HepG2 (cell line): ENCODE measurements around the gene TRIM3.

ENCODE experiments used
- CEBPB ChIP-seq: IDR thresholded peaks from 2 replicates; pipeline ENCODE4 v1.6.1; 2011; ENCODE audit warnings: low read depth, low read length, improper control_type of control experiment, borderline replicate concordance
- GTF2F1 ChIP-seq: fragments of 150-350 bp; IDR thresholded peaks from 2 replicates; pipeline ENCODE4 v1.6.1; 2014; ENCODE audit warnings: low read length
- HNRNPUL1 ChIP-seq: fragments of 200-400 bp; formaldehyde crosslinking; IDR thresholded peaks from 2 replicates; pipeline ENCODE4 v1.6.1; 2017; ENCODE audit warnings: low read depth, mild to moderate bottlenecking, low read length, moderate library complexity
- PHF8 ChIP-seq: sonication (generic); formaldehyde crosslinking; IDR thresholded peaks from 2 replicates; pipeline ENCODE4 v1.5.0; 2020; ENCODE audit warnings: missing genetic modification reagents
- THAP11 ChIP-seq: IDR thresholded peaks from 2 replicates; pipeline ENCODE4 v1.6.1; 2016; ENCODE audit warnings: missing biosample characterization, missing genetic modification reagents

- TF ChIP-seq THAP11 (CRISPR knock-in tag) (no peak), PHF8 (no peak), CEBPB (no peak), GTF2F1 (no peak), HNRNPUL1 (no peak)
Measured at GRCh38 chr11:6488342-6488741, 14.6 kb upstream of the TRIM3 start.
